Parathyroid adenoma (tissue), 2 donors: ENCODE data around the gene EXOC3L2.

Experiments used
- H2AFZ ChIP-seq: fragments of 300-600 bp; sonication (generic); one replicate; pipeline ENCODE4 v1.7.0; 2017; ENCODE audit warnings: antibody characterized with exemption, mild to moderate bottlenecking
- H3K27ac ChIP-seq: fragments of 300-600 bp; sonication (generic); one replicate; pipeline ENCODE4 v1.7.0; 2017
- H3K27me3 ChIP-seq: fragments of 300-600 bp; sonication (generic); one replicate; pipeline ENCODE4 v1.7.0; 2017; ENCODE audit warnings: low read length; ENCODE audit not compliant: control insufficient read depth, insufficient read depth
- H3K36me3 ChIP-seq: fragments of 300-600 bp; sonication (generic); one replicate; pipeline ENCODE4 v1.7.0; 2017; ENCODE audit warnings: low read length; ENCODE audit not compliant: control insufficient read depth, insufficient read depth
- H3K4me1 ChIP-seq: fragments of 300-600 bp; sonication (generic); one replicate; pipeline ENCODE4 v1.7.0; 2017; ENCODE audit warnings: control low read depth
- H3K4me2 ChIP-seq: fragments of 300-600 bp; sonication (generic); one replicate; pipeline ENCODE4 v1.7.0; 2017; ENCODE audit warnings: low read length
- H3K4me3 ChIP-seq: fragments of 300-600 bp; sonication (generic); one replicate; pipeline ENCODE4 v1.7.0; 2017; ENCODE audit warnings: low read depth, low read length
- H3K79me2 ChIP-seq: fragments of 300-600 bp; sonication (generic); one replicate; pipeline ENCODE4 v1.7.0; 2017; ENCODE audit warnings: control low read depth
- H3K9ac ChIP-seq: fragments of 300-600 bp; sonication (generic); one replicate; pipeline ENCODE4 v1.7.0; 2017; ENCODE audit warnings: mild to moderate bottlenecking
- H3K9me3 ChIP-seq: fragments of 300-600 bp; sonication (generic); one replicate; pipeline ENCODE4 v1.7.0; 2017; ENCODE audit warnings: low read length; ENCODE audit not compliant: control insufficient read depth
- TF ChIP-seq, protein P1 (sequence below): fragments of 300-600 bp; sonication (generic); IDR thresholded peaks from one replicate; pipeline ENCODE4 v1.7.0; 2017; ENCODE audit warnings: antibody characterized with exemption, mild to moderate bottlenecking
- donor health status: primary hyperparathyroidism.

Gene EXOC3L2

DNA sequence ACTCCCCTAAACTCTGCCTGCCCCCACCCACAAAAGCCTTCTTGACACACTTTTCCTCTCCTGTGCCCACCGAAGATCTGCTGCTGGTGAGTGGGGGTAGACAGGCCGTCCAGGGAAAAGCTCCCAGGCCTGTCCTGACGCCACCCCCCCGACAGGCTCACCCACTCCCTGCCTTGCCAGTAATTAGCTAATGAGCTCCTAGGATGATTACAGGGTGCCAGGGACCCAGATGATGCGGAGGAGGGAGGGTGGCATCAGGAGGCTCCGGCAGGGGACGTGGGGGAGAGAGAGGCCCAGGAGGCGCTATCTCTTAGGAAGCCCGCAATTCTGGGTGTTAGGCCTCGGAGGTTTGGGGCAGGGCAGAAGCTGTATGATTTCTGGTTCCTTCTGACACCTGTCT, 32.9 kb upstream of the EXOC3L2 start:
- no peak overlapping the region for H3K27ac ChIP-seq
- H3K4me1 ChIP-seq, result no peaks in the 10 kb centered on the region
- H3K9ac ChIP-seq, result no peak overlapping the region
- no peaks in the 10 kb centered on the region for H3K36me3 ChIP-seq
- no peaks in the 10 kb centered on the region for H3K27me3 ChIP-seq
- TF ChIP-seq, protein P1, sequence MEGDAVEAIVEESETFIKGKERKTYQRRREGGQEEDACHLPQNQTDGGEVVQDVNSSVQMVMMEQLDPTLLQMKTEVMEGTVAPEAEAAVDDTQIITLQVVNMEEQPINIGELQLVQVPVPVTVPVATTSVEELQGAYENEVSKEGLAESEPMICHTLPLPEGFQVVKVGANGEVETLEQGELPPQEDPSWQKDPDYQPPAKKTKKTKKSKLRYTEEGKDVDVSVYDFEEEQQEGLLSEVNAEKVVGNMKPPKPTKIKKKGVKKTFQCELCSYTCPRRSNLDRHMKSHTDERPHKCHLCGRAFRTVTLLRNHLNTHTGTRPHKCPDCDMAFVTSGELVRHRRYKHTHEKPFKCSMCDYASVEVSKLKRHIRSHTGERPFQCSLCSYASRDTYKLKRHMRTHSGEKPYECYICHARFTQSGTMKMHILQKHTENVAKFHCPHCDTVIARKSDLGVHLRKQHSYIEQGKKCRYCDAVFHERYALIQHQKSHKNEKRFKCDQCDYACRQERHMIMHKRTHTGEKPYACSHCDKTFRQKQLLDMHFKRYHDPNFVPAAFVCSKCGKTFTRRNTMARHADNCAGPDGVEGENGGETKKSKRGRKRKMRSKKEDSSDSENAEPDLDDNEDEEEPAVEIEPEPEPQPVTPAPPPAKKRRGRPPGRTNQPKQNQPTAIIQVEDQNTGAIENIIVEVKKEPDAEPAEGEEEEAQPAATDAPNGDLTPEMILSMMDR, result no peak
- no peaks in the 10 kb centered on the region for H3K9me3 ChIP-seq
- H3K4me2 ChIP-seq, result no peak overlapping the region
- no peak overlapping the region for H3K4me3 ChIP-seq
- H2AFZ ChIP-seq, result no peak overlapping the region
- H3K79me2 ChIP-seq, result peaks cover 2% of the 10 kb centered on the region

GRCh38 chr19:45276284-45276687, 31.1 kb upstream of the EXOC3L2 start:
- Histone ChIP-seq H3K4me1 (no peaks in the 10 kb centered on the region), H3K4me3 (no peak overlapping the region), H3K79me2 (peaks cover 2% of the 10 kb centered on the region), H3K9me3 (no peaks in the 10 kb centered on the region), H3K4me2 (no peak overlapping the region), H2AFZ (no peak overlapping the region), H3K9ac (no peak overlapping the region), H3K27me3 (no peaks in the 10 kb centered on the region), H3K36me3 (no peaks in the 10 kb centered on the region), H3K27ac (no peak overlapping the region)
- TF ChIP-seq, protein P1, result no peak

GRCh38 chr19:45275370-45275971, 30.3 kb upstream of the EXOC3L2 start:
- Histone ChIP-seq H2AFZ (no peak overlapping the region), H3K4me3 (no peak overlapping the region), H3K27me3 (no peaks in the 10 kb centered on the region), H3K27ac (no peak overlapping the region), H3K79me2 (peaks cover 2% of the 10 kb centered on the region), H3K9ac (no peak overlapping the region), H3K36me3 (no peaks in the 10 kb centered on the region), H3K4me1 (no peaks in the 10 kb centered on the region), H3K9me3 (no peaks in the 10 kb centered on the region), H3K4me2 (no peak overlapping the region)
- TF ChIP-seq, protein P1, result no peak

- no peaks in the 10 kb centered on the region for H3K4me1 ChIP-seq
- H3K4me3 ChIP-seq, result no peak overlapping the region
- no peaks in the 10 kb centered on the region for H3K36me3 ChIP-seq
- no peaks in the 10 kb centered on the region for H3K27me3 ChIP-seq
- TF ChIP-seq, protein P1, result no peak
- no peak overlapping the region for H3K9ac ChIP-seq
- H3K79me2 ChIP-seq, result peaks cover 2% of the 10 kb centered on the region
- no peak overlapping the region for H3K4me2 ChIP-seq
- H3K9me3 ChIP-seq, result no peaks in the 10 kb centered on the region
- H2AFZ ChIP-seq, result no peak overlapping the region
- no peak overlapping the region for H3K27ac ChIP-seq
Measured at GRCh38 chr19:45273521-45273855, 28.3 kb upstream of the EXOC3L2 start.

DNA sequence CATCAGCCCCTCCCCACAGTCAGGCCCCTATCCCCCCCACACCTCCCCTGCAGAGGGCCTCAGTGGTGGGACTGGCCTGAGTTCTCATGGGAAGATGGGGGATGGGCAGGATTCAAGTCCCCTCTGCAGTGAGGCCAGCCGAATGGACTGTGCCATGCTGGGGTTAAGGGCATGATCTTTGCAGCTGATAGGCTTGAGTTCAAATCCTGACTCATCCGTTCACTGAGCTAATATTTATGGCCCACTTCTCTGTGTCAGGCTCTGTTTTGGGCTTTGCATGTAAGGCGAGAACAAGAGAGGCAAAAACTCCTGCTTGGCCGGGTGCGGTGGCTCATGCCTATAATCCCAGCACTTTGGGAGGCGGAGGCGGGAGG, 26.5 kb upstream of the EXOC3L2 start:
- Histone ChIP-seq H3K4me3 (no peak overlapping the region), H3K4me1 (no peaks in the 10 kb centered on the region), H3K36me3 (no peaks in the 10 kb centered on the region), H2AFZ (no peak overlapping the region), H3K79me2 (no peaks in the 10 kb centered on the region), H3K27me3 (no peaks in the 10 kb centered on the region), H3K27ac (no peak overlapping the region), H3K4me2 (no peak overlapping the region), H3K9me3 (no peaks in the 10 kb centered on the region), H3K9ac (no peak overlapping the region)
- TF ChIP-seq, protein P1, result no peak
